Activated T-helper 1 cell treated with anti-CD3 and anti-CD28 coated beads, Interleukin-2, amount 50 U/mL, for 16 hours (primary cell): Measurements from ENCODE around the gene ZNF629.

ENCODE experiments used
- DNase-seq, 2 donors: peaks; one replicate each; pipeline ENCODE4 v3.0.0-alpha.2; 2020; ENCODE audit warnings: low read depth in 1 of 2, low spot score in 1 of 2

Gene ZNF629

GRCh38 chr16:30767767-30768465, 19.1 kb downstream of the ZNF629 start:
- no peak for DNase-seq

- DNase-seq = no peak
Observed at GRCh38 chr16:30766933-30767284, 20.1 kb downstream of the ZNF629 start.

GRCh38 chr16:30766206-30766932, 20.6 kb downstream of the ZNF629 start:
- DNase-seq = no peak

- no peak for DNase-seq
Observed at GRCh38 chr16:30764816-30765465, 22.1 kb downstream of the ZNF629 start.

- no peak for DNase-seq
Observed at GRCh38 chr16:30764086-30764485, 22.9 kb downstream of the ZNF629 start.

GRCh38 chr16:30762991-30763725, 23.8 kb downstream of the ZNF629 start:
- no peak for DNase-seq

GRCh38 chr16:30761928-30762902, 24.8 kb downstream of the ZNF629 start, which contains the start of the genes CFAP119 and RNF40:
TSS of gene CFAP119 (minus strand) at chr16:30762062. CDS start at chr16:30761748, 314 bp downstream.
TSS of gene RNF40 (plus strand) at chr16:30762322. CDS start at chr16:30762546, 224 bp downstream.
- peak; percentile 70 to 88 for DNase-seq

GRCh38 chr16:30761427-30761927, 25.5 kb downstream of the ZNF629 start:
- no peak for DNase-seq

GRCh38 chr16:30760577-30761426, 26.2 kb downstream of the ZNF629 start:
- DNase-seq = no peak

- DNase-seq = no peak
Observed at GRCh38 chr16:30760001-30760559, 26.9 kb downstream of the ZNF629 start.

- DNase-seq = no peak
Observed at GRCh38 chr16:30758988-30759491, 28.0 kb downstream of the ZNF629 start.

GRCh38 chr16:30757316-30757715, 29.7 kb downstream of the ZNF629 start:
- DNase-seq = no peak

- DNase-seq = no peak
Observed at GRCh38 chr16:30756781-30757100, 30.3 kb downstream of the ZNF629 start.

- DNase-seq = no peak
Observed at GRCh38 chr16:30755955-30756780, 30.8 kb downstream of the ZNF629 start.

GRCh38 chr16:30753596-30753995, 33.4 kb downstream of the ZNF629 start:
- no peak for DNase-seq

GRCh38 chr16:30750876-30751465, 36.0 kb downstream of the ZNF629 start:
- DNase-seq = no peak

GRCh38 chr16:30750201-30750600, 36.8 kb downstream of the ZNF629 start:
- no peak for DNase-seq
